ENCODE measurements around the gene PCNX4. TPM values are rescaled to one million over a fixed set of nuclear protein-coding genes. Genes with fewer than 3 reads are reported as not detected.

The PCNX4 gene
- total RNA-seq, 4 donors from 2014 or later = 52.2 to 74.7 (median 62.9) TPM

GRCh38 chr14:60101786-60102185, 10.1 kb downstream of the PCNX4 start:
- H3K27me3 ChIP-seq = no peaks in the 10 kb centered on the region
- DNase-seq (ENCODE audit: low spot score in 2 of 2) = no peak
- H3K27ac ChIP-seq = no peak overlapping the region
- no peak overlapping the region for H3K4me3 ChIP-seq
- no peaks in the 10 kb centered on the region for H3K9me3 ChIP-seq
- peaks cover 0 to 13% (median 0%) of the 10 kb centered on the region in 3 donors for H3K36me3 ChIP-seq
- TF ChIP-seq POLR2A (IDR thresholded peaks at IDR 0.05) (no peak), EP300 (IDR thresholded peaks at IDR 0.05) (no peak)
- TF ChIP-seq, protein P1, sequence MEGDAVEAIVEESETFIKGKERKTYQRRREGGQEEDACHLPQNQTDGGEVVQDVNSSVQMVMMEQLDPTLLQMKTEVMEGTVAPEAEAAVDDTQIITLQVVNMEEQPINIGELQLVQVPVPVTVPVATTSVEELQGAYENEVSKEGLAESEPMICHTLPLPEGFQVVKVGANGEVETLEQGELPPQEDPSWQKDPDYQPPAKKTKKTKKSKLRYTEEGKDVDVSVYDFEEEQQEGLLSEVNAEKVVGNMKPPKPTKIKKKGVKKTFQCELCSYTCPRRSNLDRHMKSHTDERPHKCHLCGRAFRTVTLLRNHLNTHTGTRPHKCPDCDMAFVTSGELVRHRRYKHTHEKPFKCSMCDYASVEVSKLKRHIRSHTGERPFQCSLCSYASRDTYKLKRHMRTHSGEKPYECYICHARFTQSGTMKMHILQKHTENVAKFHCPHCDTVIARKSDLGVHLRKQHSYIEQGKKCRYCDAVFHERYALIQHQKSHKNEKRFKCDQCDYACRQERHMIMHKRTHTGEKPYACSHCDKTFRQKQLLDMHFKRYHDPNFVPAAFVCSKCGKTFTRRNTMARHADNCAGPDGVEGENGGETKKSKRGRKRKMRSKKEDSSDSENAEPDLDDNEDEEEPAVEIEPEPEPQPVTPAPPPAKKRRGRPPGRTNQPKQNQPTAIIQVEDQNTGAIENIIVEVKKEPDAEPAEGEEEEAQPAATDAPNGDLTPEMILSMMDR (IDR thresholded peaks at IDR 0.05) = no peak
- peaks cover 0 to 22% (median 0%) of the 10 kb centered on the region in 4 donors for H3K4me1 ChIP-seq
- 88 to 93% methylated on average over 1 of the region's 1 CpG for WGBS, 2 donors

- no peak for DNase-seq (ENCODE audit: low spot score in 2 of 2)
- 16 to 18% methylated on average over 2 of the region's 2 CpGs for WGBS, 2 donors
- TF ChIP-seq EP300 (IDR thresholded peaks at IDR 0.05) (no peak), POLR2A (IDR thresholded peaks at IDR 0.05) (no peak)
- TF ChIP-seq, protein P1 (IDR thresholded peaks at IDR 0.05) = no peak
- H3K4me3 ChIP-seq = no peak overlapping the region
- H3K36me3 ChIP-seq = peaks cover 0 to 9% (median 0%) of the 10 kb centered on the region in 3 donors
- no peak overlapping the region for H3K27ac ChIP-seq
- H3K27me3 ChIP-seq = no peaks in the 10 kb centered on the region
- H3K4me1 ChIP-seq = peaks cover 0 to 28% (median 0%) of the 10 kb centered on the region in 4 donors
- H3K9me3 ChIP-seq = no peaks in the 10 kb centered on the region
Measured at GRCh38 chr14:60102389-60102788, 10.7 kb downstream of the PCNX4 start.

GRCh38 chr14:60106339-60106738, 14.6 kb downstream of the PCNX4 start:
- no peak overlapping the region for H3K4me3 ChIP-seq
- no peak for DNase-seq (ENCODE audit: low spot score in 2 of 2)
- H3K27me3 ChIP-seq = no peaks in the 10 kb centered on the region
- 48 to 49% methylated on average over 2 of the region's 2 CpGs for WGBS, 2 donors
- H3K36me3 ChIP-seq = peaks cover 0 to 22% (median 0%) of the 10 kb centered on the region in 3 donors
- no peaks in the 10 kb centered on the region for H3K9me3 ChIP-seq
- TF ChIP-seq POLR2A (IDR thresholded peaks at IDR 0.05) (no peak), EP300 (IDR thresholded peaks at IDR 0.05) (peak in 1 of 2 donors; percentile 20)
- TF ChIP-seq, protein P1 (IDR thresholded peaks at IDR 0.05) = no peak
- H3K27ac ChIP-seq = peak overlapping the region in 2 of 4 donors; percentile 26 to 40
- H3K4me1 ChIP-seq = peaks cover 0 to 32% (median 0%) of the 10 kb centered on the region in 4 donors

GRCh38 chr14:60107477-60107876, 15.8 kb downstream of the PCNX4 start:
- H3K4me3 ChIP-seq = no peak overlapping the region
- peak overlapping the region in 1 of 4 donors; percentile 26 for H3K27ac ChIP-seq
- no peaks in the 10 kb centered on the region for H3K9me3 ChIP-seq
- no peaks in the 10 kb centered on the region for H3K27me3 ChIP-seq
- H3K4me1 ChIP-seq = peaks cover 0 to 32% (median 0%) of the 10 kb centered on the region in 4 donors
- 69 to 78% methylated on average over 4 of the region's 4 CpGs for WGBS, 2 donors
- DNase-seq (ENCODE audit: low spot score in 2 of 2) = no peak
- H3K36me3 ChIP-seq = peaks cover 0 to 22% (median 0%) of the 10 kb centered on the region in 3 donors
- TF ChIP-seq, protein P1 (IDR thresholded peaks at IDR 0.05) = no peak
- TF ChIP-seq POLR2A (IDR thresholded peaks at IDR 0.05) (no peak), EP300 (IDR thresholded peaks at IDR 0.05) (no peak)

- peaks cover 0 to 20% (median 0%) of the 10 kb centered on the region in 4 donors for H3K4me1 ChIP-seq
- no peak overlapping the region for H3K4me3 ChIP-seq
- DNase-seq (ENCODE audit: low spot score in 2 of 2) = no peak
- TF ChIP-seq, protein P1 (IDR thresholded peaks at IDR 0.05) = no peak
- no peak for TF ChIP-seq EP300 (IDR thresholded peaks at IDR 0.05)
- TF ChIP-seq POLR2A (IDR thresholded peaks at IDR 0.05) = no peak
- H3K36me3 ChIP-seq = peaks cover 0 to 40% (median 6%) of the 10 kb centered on the region in 3 donors
- H3K27me3 ChIP-seq = no peaks in the 10 kb centered on the region
- 88% methylated on average over 2 of the region's 2 CpGs for WGBS, 2 donors
- no peaks in the 10 kb centered on the region for H3K9me3 ChIP-seq
- no peak overlapping the region for H3K27ac ChIP-seq
Measured at GRCh38 chr14:60111732-60112131, 20.0 kb downstream of the PCNX4 start.

All from tibial nerve (tissue), 4 donors.